HFF-Myc (cell line): ENCODE results near the gene COA1.

ENCODE experiments used
- DNase-seq: peaks from one replicate; pipeline ENCODE4 v3.0.0-alpha.2; 2011; ENCODE audit warnings: low read depth; ENCODE audit errors: extremely low read depth
- H3K4me3 ChIP-seq: replicated peaks from 2 replicates; pipeline ENCODE4 v1.5.1; 2011; ENCODE audit warnings: low read depth, mild to moderate bottlenecking, control low read depth, low read length
- CTCF ChIP-seq: IDR thresholded peaks from 2 replicates; pipeline ENCODE4 v1.5.1; 2012; ENCODE audit warnings: mild to moderate bottlenecking, low read depth, low read length, control low read depth; ENCODE audit errors: missing control alignments

COA1 gene

GRCh38 chr7:43592326-43592725, 137.0 kb downstream of the COA1 start:
- no peak for DNase-seq
- no peak for TF ChIP-seq CTCF
- no peak overlapping the region for H3K4me3 ChIP-seq

GRCh38 chr7:43591558-43592180, 137.7 kb downstream of the COA1 start:
- H3K4me3 ChIP-seq: no peak overlapping the region
- no peak for TF ChIP-seq CTCF
- DNase-seq: no peak

- no peak for DNase-seq
- H3K4me3 ChIP-seq: no peak overlapping the region
- TF ChIP-seq CTCF: no peak
Observed at GRCh38 chr7:43590862-43591557, 138.3 kb downstream of the COA1 start.

- H3K4me3 ChIP-seq: no peak overlapping the region
- no peak for DNase-seq
- TF ChIP-seq CTCF: no peak
Observed at GRCh38 chr7:43589728-43590127, 139.6 kb downstream of the COA1 start.
